HG03060 (cell line): Measurements from ENCODE around the gene IRAG1.

Experiments used
- ATAC-seq: cut with Tn5 transposase; IDR thresholded peaks from one replicate; pipeline ENCODE4 v1.9.1; 2021; ENCODE audit warnings: low read depth, moderate number of reproducible peaks; ENCODE audit not compliant: unreplicated experiment

The IRAG1 gene

GRCh38 chr11:10669258-10670033 is 24.1 kb downstream of the IRAG1 start:
- no peak for ATAC-seq

GRCh38 chr11:10667521-10667885 is 26.1 kb downstream of the IRAG1 start:
- no peak for ATAC-seq

GRCh38 chr11:10666556-10667520 is 26.7 kb downstream of the IRAG1 start:
- ATAC-seq = no peak

- ATAC-seq = no peak
Measured at GRCh38 chr11:10664496-10664895, 29.1 kb downstream of the IRAG1 start.

- ATAC-seq = no peak
Measured at GRCh38 chr11:10663990-10664389, 29.6 kb downstream of the IRAG1 start.

GRCh38 chr11:10663365-10663764 is 30.2 kb downstream of the IRAG1 start:
- no peak for ATAC-seq

- ATAC-seq = no peak
Measured at GRCh38 chr11:10660323-10660722, 33.2 kb downstream of the IRAG1 start.

- no peak for ATAC-seq
Measured at GRCh38 chr11:10659339-10660216, 34.0 kb downstream of the IRAG1 start.

- no peak for ATAC-seq
Measured at GRCh38 chr11:10658621-10659338, 34.8 kb downstream of the IRAG1 start.

GRCh38 chr11:10657308-10658271 is 36.0 kb downstream of the IRAG1 start:
- peak; percentile 33 for ATAC-seq

GRCh38 chr11:10655943-10656576 is 37.5 kb downstream of the IRAG1 start:
- no peak for ATAC-seq

- ATAC-seq = no peak
Measured at GRCh38 chr11:10655227-10655626, 38.3 kb downstream of the IRAG1 start.

GRCh38 chr11:10654811-10655150 is 38.8 kb downstream of the IRAG1 start:
- no peak for ATAC-seq

GRCh38 chr11:10653946-10654810 is 39.4 kb downstream of the IRAG1 start:
- ATAC-seq = peak; percentile 42

GRCh38 chr11:10653261-10653660 is 40.3 kb downstream of the IRAG1 start:
- ATAC-seq = no peak

GRCh38 chr11:10651656-10652361 is 41.7 kb downstream of the IRAG1 start:
- ATAC-seq = no peak

GRCh38 chr11:10650630-10651029 is 42.9 kb downstream of the IRAG1 start:
- no peak for ATAC-seq
